ENCODE data around the gene LTB4R.

The LTB4R gene

DNA sequence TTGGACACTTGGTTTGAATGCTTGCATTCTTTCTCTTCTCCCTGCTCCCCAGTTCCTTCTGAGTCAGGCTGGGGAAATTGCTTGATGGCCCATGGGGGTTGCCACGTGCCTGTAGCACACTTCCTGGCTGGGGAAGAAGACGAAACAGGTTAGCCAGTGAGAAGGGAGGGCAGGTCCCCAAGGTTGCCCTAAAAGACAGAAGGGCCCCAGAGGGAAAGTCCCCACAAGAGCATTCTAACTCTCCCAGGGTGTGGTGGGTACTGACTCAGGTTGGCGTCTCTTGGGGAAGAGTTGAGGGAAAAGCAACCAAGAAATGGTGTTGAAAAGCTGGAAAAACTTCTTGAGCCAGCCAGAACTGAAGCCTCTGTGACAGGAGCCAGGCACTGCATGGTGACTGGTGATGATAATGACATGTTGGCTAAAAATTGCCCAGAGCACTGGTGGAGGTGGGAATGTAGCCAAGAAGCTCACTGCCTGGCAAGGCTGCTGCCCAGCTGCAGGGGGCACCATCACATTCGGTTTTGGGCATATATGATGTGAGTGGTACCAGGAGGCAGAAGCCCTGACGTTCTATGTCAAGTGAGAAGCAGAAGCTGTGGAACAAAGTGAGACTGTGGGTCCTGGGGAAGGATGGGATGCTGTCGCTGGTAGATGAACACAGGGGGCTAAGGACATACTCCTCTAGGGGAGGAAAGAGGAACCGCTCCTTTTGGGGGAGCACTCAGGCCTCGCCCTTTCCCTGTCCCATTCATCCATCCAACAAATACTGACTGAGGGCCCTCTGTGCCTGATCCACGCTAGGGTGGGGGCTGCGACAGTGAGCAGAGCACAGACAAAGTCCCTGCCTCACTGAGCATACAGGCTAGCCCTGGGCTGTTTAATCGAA lies 31.8 kb upstream of the LTB4R start:
- no peak for DNase-seq (ENCODE audit: low read depth)

DNA sequence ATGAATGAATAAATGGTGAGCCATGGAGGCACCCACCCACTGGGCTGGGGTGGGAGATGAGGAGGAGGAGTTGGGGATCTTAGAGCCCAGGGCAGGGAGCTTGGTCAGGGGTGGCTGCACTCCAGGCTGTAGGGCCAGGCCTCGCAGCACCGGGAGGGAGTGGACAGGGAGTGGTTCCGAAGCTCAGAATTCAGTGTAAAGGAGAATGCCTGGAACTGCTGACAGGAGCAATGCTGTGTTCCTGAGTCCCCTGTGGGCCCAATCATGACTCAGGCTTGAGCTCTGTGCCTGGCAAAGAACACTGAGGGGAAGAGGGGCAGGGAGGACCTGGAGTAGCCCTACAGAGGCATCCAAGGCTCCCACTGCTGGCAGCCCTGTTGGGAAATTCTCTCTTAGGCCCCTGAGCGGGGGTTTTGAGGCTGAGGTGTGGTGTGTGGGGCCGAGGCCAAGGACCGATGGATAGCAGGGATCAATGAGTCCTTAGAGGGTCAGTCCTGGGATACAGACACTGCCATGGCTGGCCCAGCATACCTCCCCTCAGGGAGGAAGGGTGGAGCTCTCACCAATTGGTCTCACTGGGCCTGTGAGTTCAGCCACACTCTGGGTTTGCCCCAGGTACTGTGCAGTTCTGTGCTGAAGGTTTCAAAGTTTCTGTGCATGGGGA lies 30.4 kb upstream of the LTB4R start:
- no peak for DNase-seq (ENCODE audit: low read depth)

DNA sequence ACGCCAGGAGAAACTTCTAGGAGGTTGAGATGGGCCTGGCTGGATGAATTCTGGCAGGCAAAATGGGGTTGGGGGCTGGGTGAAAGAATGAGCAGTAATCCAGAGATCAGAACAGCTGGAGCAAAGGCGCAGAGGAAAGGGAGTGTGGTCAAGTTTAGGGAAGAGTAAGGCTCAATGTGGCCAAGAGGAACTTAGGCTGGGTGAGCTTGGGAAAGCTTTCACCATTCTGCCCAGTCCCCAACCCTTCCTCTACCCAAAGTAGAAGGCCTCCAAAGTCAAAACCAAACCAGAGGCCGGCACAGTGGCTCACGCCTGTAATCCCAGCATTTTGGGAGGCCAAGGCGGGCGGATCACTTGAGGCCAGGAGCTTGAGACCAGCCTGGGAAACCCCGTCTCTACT lies 29.7 kb upstream of the LTB4R start:
- no peak for DNase-seq (ENCODE audit: low read depth)

DNA sequence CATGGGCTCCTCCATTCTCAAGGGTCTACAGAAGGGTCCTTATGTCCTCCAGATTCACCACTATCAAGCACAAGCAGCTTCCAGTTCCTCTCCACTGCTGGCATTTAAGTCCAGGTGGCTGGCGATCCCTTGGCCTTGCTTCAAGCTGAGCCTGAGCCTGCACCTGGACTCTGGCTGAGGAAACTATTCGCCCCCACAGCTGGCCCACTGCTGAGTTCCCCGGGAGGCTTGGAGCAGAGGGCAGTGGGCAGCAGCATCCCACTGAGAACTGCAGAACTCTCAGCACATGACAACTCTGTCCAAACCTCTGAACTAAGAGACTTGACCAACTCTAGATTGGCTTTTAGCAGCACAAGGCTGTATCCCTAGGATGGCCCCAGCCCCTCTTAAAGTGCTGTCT lies 28.6 kb upstream of the LTB4R start:
- no peak for DNase-seq (ENCODE audit: low read depth)

DNA sequence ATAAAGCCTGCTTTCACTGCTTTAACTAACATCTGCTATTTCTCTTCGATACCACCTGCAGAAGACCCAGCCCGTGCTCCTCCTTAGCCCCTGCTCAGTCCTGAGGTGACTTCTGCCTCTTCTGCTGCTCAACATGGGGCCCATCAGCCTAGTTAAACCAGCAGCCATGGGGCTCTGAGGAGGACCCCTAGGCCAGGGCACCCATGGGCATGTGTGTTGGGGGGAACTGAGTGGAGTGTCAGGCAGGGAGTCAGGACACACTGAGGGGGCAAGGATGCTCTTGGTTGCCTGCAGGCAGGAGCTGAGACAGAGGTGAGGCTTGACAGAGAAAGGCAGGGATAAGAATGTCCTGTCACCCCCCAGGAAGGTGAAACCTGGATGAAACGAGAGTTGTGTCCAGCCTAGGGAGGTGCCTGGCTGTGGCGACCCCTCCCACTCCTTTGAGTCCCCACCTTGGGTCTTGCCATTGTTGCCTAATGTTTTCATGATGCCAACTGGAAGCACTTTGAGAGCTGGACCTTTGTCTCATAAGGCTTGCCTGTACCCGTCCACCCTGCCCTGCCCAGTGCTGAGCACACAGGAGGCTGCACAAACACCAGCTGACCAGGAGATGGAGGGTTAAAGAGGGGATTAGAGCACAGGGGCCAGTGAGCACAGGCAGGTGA lies 27.4 kb upstream of the LTB4R start:
- DNase-seq (ENCODE audit: low read depth), result no peak

DNA sequence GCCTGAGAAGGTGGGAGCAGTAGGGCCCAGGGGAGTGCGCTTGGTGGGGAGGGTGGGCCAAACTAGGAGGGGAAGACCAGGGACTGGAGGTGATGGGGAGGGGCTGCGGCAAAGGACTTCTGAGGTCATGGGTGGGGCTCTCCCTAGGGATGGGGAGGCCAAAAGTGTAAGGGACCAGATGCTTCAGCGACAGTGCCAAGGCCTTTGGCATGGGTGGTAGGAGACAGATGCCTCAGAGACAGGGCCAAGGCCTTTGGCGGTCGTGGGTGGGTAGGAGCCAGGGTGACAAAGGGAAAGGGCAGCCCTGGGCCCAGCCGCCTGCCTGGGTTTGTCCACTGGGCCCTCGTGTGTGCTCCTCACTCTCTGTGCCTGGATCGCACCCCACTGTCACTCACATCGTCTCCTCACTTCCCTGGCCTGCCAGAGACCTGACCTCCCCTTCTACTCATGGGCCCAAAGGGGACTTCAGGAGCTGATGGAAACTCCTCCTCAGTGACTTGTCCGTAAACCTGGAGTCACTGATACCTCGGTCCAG lies 26.7 kb upstream of the LTB4R start:
- DNase-seq (ENCODE audit: low read depth), result no peak

DNA sequence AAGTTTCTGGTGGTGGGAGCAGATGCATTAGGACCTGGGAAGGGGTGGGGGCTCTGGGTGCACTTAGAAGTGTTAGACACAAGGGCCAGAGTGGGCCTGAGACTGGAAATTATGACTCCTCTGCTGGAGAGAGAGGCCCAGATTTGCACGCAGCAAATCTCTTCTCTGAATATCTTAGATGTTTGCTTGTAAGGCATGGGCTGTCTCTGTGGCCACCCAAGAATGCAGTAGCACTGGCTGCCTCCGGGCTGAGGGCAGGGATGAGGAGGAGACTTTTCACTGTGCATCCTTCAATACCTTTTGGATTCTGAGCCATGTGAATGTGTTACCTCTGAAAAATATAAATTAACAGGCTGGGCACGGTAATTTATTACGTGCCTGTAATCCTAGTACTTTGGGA lies 26.0 kb upstream of the LTB4R start:
- no peak for DNase-seq (ENCODE audit: low read depth)

DNA sequence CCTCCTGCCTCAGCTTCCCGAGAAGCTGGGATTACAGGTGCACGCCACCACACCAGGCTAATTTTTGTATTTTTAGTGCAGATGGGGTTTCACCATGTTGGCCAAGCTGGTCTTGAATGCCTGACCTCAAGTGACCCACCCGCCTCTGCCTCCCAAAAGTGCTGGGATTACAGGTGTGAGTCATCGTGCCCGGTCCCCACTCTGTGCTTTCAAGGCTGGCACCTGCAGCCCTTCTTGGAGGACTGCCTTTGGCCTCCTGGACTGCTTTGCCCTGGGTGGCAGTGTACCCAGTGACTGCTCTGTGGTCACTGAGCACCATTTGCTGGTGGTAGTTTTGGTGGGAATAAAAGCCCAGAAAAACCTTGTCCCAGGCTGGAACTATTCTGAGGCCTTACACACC lies 24.3 kb upstream of the LTB4R start:
- no peak for DNase-seq (ENCODE audit: low read depth)

DNA sequence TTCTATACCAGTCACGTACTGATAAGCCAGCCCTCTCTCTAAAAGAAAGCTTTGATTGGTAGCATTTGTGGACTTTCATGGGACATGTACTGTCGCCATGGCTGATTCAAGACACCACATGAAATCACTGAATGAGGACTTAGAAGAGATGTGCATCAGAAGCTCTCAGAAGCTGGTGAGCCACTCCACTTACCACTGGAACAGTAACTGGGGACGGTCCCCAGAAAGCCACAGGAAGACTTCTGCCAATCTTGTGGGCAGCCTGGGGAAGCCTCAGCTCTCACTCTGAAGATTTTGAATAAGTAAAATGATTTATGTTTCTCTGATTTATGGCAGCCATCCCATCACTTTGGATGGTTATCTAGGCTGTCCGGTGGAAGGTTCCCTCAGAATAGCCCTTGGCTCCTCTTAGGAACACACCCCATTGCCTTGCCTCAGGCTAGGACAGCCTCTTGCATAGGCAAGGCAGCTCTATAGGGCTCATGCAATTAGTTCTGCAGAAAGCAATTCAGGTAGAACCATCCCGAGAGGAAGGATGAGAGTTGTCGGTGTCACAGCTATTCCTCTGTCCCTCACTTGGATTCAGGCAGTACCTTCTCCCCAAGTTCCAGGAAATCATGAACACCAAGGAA lies 21.5 kb upstream of the LTB4R start:
- DNase-seq (ENCODE audit: low read depth), result no peak

DNA sequence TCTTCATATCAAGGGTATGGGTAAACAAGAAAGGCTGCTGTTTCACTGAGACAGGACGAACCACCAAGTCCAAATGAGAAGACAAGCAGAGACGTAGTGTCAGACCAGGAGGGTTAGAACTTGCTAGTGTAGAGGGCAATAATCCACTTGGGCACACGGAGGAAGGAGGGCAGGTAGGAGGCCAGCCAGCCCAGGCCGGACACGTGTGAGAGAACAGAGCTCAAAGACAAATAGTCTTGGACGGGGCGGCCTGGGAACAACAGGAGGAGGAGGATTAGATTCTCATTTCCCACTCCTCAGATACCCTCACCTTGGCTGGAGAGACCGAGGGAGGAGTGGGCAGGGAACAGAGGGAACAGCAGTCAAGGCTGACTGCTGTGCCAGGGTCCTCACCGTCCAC lies 20.6 kb upstream of the LTB4R start:
- no peak for DNase-seq (ENCODE audit: low read depth)

DNA sequence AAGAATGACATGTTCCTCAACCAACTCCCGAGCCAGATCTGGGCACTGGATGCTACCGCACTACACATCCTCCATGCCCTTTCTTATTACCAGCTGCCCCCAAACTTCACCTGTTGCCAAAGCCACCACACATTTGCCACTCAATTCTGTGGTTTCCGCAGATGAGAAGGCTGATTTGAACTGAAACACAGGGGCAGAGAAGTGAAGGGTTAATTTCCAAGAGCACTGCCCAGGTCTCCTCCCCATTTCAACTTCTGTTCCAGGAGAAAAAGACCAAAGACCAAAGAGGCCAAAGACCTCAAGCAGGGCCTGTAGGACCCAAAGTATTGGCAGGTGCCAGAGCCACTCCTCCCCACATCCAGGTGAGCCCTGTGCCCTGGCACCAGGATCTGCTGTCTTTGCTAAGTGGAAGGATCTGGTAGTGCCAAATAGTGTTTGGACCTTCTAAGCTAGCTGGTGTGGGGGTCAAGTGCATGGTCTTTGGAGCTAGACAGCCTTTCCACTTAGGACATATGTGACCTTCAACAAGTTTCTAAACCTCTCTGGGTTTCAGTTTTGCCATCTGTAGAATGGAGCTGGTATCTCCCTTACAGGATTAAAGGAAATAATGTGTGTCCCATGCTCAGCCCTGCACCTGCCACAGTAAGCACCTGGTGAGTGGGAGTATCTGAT lies 19.7 kb upstream of the LTB4R start:
- no peak for DNase-seq (ENCODE audit: low read depth)

DNA sequence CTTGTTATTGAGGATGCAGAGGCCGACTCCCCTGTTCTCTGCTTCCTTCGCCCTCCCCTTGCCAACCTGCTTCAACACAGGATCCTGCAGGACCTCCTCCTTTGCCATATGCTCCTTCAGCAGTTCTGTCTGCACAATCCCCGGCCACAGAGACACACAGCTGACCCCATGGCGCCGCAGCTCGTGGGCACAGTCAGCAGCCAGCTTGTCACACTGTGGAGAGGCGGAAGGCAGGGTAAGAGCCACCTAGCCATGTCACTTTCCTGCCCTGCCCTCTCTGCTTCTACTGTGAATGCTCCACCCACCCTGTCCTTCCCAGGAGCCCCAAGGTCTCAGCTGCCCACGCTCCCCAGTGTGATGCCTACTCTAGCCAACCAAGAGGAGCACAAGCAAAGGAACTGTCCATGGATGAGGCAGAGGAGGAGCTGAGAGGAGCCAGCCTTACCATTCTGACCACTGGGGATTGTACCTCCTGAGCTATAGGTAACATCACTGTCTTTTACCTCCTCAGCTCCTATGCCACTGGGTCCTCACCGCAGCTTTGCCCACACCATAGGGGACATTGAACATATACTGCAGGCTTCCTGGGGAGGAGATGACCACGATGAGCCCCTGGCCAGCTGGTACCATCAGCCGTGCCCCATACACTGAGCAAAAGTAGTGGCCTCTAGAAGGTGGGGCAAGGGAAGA lies 19.0 kb upstream of the LTB4R start:
- no peak for DNase-seq (ENCODE audit: low read depth)

DNA sequence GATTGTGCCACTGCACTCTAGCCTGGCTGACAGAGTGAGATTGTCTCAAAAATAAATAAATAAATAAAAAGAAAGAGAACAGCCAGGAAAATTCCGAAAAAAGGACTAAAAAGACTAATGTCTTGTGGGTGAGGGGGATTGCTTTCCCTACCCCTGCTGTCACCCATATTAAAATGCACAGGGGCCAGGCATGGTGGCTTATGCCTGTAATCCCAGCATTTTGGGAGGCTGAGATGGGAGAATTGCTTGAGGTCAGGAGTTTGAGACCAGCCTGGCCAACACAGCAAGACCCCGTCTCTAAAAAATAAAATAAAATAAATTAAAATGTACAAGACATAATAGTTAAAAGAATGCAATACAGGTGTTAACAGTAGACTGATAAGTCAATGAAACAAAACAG lies 17.8 kb upstream of the LTB4R start:
- no peak for DNase-seq (ENCODE audit: low read depth)

DNA sequence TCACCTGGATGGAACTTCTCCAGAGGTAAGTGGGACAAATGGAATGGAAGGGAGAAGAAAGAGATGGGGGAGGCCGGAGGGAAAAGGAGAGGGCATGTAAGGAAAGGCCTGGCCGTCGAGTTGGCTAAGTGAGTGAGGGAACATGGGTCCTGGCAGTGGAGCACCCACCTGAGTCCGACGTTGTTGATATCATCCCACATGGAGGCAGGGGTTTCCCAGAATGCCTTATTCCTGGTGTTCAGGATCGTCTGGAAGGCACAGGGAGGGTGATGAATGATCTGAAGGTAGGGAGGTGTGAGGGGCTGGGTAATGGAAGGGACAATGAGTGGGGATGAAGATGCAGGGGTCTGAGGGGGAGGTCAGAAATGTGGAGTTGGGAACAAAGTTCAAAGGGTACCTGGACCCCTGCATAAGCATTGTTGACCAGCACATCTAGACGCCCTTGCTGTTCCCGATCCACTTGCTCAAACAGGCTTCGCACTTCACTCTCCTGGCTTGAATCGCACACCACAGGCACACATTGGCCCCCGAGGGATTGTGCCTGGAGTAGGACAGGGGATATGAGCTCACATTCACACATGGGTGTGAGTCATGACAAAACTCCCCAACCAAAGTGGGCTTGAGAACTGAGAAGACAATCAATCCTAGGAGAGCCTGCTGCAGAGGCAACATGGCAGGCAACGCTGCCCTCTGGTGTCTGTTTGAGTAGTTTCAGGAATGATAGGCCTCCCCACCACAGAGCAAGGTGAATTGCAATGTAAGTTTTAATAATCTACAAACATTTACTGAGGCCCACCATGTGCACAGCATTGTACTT lies 14.8 kb upstream of the LTB4R start:
- no peak for DNase-seq (ENCODE audit: low read depth)

DNA sequence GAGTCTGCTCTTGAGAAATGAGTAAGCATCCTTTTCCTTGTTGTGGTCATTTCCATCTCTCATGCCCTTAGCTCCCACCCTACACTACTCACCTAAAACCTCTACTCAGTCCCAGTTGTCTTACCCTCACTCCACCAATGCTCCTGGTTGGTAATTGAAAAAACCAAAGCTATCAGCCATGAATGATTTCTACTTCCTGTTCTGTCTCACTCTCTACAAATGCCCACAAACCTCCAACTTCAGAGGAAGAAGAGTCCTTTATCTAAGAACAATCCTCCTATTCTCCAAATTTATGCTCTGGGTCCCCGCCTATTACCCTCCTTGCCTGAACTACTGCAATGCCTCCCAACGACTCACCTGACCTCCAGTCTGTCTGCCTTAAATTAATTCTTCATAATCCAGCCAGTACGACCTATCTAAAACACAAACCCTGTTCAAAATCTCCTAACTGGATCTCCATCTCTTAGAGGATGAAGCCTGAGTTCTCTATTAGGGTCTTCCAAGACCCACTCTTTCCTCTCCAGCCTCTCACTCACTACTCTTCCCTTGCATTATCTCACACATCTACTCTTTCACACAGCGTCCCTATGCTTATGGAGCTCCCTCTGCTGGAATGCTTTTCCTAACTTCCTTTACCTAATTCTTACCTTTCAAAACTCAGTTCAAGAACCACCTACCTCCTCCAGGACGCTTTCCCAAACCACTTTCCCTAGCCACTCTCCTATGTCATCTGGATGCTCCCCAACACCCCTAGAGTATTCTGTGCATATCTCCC lies 13.9 kb upstream of the LTB4R start:
- no peak for DNase-seq (ENCODE audit: low read depth)

DNA sequence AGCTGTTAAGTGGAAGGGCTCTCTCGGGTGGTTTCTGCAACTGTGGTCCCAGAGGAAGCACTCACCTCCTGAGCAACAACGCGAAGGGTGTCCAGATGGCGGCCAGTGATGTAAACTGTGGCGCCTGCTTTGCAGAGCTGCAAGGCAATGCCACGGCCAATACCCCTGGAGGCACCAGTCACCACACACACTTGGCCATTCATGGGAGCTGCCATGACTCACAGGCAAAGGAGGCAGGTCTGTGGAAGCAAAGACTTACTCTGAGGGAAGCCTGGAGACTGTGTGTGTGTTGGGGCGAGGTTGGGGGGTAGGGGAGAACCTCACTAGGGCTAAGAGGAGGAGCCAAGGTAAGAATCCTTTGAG lies 12.4 kb upstream of the LTB4R start:
- no peak for DNase-seq (ENCODE audit: low read depth)

DNA sequence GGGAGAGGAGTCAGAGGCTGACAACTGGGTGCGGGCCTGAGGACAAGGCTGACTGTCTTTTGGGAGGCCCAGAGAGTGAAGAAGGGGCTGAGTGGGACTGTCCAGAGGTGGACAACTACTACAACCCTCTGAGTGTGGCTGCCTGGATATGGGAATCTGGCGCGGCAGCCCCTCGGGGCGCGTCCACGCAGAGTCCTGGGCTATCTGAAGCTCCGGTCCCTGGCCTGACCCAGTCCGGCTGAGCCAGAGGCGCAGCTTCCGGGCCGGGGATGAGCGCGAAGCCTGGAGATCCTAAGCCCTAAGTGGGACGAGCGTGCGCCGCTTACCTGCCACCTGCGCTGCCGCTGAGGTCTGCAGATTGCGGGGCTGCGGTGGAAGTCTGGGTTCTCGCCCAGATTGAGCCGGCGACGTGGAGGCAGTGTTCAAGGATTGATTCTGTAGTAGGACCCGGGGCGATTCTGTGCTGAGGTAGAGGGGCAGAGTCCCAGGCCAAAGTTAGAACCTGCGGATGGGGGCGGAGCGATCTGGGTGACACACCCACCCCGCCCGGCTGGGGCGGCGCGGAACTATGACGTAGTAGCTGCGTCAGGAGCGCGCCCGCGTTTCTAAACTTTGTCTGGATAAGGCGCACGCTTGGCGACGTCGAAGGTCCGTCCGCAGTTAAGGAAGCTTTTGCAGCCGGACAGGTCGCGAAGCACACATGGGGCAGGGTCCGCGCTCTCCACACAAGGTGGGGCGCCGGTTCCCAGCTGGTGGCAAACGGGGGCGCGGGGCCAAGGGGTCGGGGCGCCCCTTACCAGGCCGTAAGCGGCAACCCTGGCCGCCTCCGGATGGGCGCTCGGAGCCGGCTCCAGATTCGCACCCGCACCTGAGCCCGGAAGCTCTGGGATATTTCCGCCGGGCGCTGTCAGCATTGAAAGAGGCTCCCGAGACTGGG lies 11.8 kb upstream of the LTB4R start, which contains the start of the genes DHRS1 and NOP9:
Gene DHRS1 (minus strand): TSS at position 526 of the 937 bp plus-strand sequence. CDS start 674 bp downstream, outside the sequence.
Gene NOP9 (plus strand): TSS at position 596 of the 937 bp plus-strand sequence. CDS start 105 bp downstream, at position 701.
- peak; percentile 60 for DNase-seq (ENCODE audit: low read depth)

DNA sequence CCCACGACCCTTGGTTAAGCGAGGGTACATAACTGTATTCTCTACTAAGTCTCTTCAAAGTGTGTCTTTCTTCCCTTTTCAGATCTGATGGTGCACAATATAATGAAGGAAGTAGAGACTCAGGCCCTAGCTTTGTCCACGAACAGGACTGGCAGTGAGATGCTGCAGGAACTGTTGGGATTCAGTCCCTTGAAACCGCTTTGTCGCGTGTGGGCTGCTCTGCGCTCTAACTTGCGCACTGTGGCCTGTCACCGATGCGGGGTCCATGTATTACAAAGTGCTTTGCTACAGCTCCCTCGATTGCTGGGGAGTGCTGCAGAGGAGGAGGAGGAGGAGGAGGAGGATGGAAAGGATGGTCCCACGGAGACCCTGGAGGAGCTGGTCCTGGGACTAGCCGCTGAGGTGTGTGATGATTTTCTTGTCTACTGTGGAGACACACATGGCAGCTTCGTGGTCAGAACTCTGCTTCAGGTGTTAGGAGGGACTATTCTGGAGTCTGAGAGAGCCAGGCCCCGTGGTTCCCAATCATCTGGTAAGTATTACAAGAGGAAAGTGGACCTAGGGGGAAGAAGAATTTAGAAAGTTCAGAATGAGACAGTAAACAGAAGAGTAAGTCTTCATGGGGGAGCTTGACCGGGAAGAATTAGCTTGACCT lies 10.8 kb upstream of the LTB4R start:
- DNase-seq (ENCODE audit: low read depth), result no peak

Data from CMK (cell line).